Ovary (tissue), 9 donors: ENCODE measurements around the gene CACNA1F. TPM values are rescaled to one million over a fixed set of nuclear protein-coding genes. Genes with fewer than 3 reads are reported as not detected.

Experiments
- DNase-seq, 5 donors: peaks; one replicate each; pipeline ENCODE4 v3.0.0-alpha.2; 2019 to 2020
- H3K27ac ChIP-seq, 2 donors: fragments of 200-600 bp; one replicate each; pipeline versions ENCODE4 v1.5.1 to v1.8.0; 2019 to 2022
- H3K27me3 ChIP-seq: fragments of 200-600 bp; one replicate; pipeline ENCODE4 v1.8.0; 2022
- H3K36me3 ChIP-seq: fragments of 200-600 bp; sonication (generic); one replicate; pipeline ENCODE4 v1.5.1; 2019
- H3K4me1 ChIP-seq: one replicate; pipeline ENCODE4 v1.8.1; 2013; ENCODE audit warnings: mild to moderate bottlenecking, moderate library complexity; ENCODE audit not compliant: insufficient read depth
- H3K4me3 ChIP-seq: fragments of 200-600 bp; sonication (generic); one replicate; pipeline ENCODE4 v1.5.1; 2017
- H3K9me3 ChIP-seq, 2 donors: fragments of 200-600 bp in 1 of 2; sonication (generic) in 1 of 2; one replicate each; pipeline versions ENCODE4 v1.5.1 to v1.8.1; 2013 to 2019; ENCODE audit warnings: mild to moderate bottlenecking in 1 of 2, moderate library complexity in 1 of 2
- EP300 ChIP-seq: sonication (generic); formaldehyde crosslinking; IDR thresholded peaks from one replicate; pipeline ENCODE4 v1.6.1; 2017; ENCODE audit warnings: antibody characterized with exemption
- POLR2A ChIP-seq: fragments of 450-650 bp; IDR thresholded peaks from one replicate; pipeline ENCODE4 v1.6.1; 2017; ENCODE audit warnings: antibody characterized with exemption, mild to moderate bottlenecking, moderate library complexity
- WGBS, 3 donors: extraction: QIAGEN DNeasy Blood & Tissue Kit in 1 of 3; methylation state at CpG; one replicate each; pipeline versions ENCODE4 v1.1.5 to v1.1.7; 2013 to 2017; 5-methylcytosine and 5-hydroxymethylcytosine counted together
- intact Hi-C, 4 donors: fragments of 100-400 bp; cut with DNase I; formaldehyde crosslinking; loops; one replicate each; pipeline versions ENCODE4 v1.11.0 to v1.15.1; 2022 to 2023
- polyA plus RNA-seq, 2 donors: library from polyadenylated mRNA; stranded (reverse); fragments of 200-250 nt in 1 of 2; fragments of 350-450 nt in 1 of 2; fragmentation: Illumina TruSeq in 1 of 2; extraction: RNeasy Lipid Tissue Mini Kit (QIAGEN cat#74804) in 1 of 2; gene quantifications; one replicate each; pipeline ENCODE4 v1.2.3, GENCODE V29; 2013 to 2014
- total RNA-seq, 7 donors: library from RNA; depleted of rRNA in 2 of 7; stranded (reverse); fragments of >200 nt in 2 of 7; fragmentation: NEBNext Ultra II Directional in 3 of 7; extraction: Animal tissue kit (Norgen Biotek cat#: 25700) in 3 of 7; gene quantifications; one replicate each; pipeline versions ENCODE4 v1.1.0 to v1.2.4, GENCODE V29; 2016 to 2023
- TF ChIP-seq, protein P1 (sequence below), 3 donors: fragments of 450-650 bp in 2 of 3; fragments of 200-600 bp in 1 of 3; IDR thresholded peaks; one replicate each; pipeline versions ENCODE4 v1.5.1 to v1.8.0; 2016 to 2022; ENCODE audit warnings: antibody characterized with exemption in 3 of 3, mild to moderate bottlenecking in 1 of 3
- donor health status: DM: no; HTN: no; CAD: no; lungs with moderate emphysema.
- donor health status: DM: no; HTN: no; CAD: no.
- donor health status: Bipolar disorder and iron deficiency.
- donor health status: DM: yes; HTN: yes; CAD: no.
- donor health status: DM: no; HTN: no; CAD: no.
- donor health status: DM: yes; HTN: yes; CAD: no.

CACNA1F gene
- total and polyA plus RNA-seq, 9 donors = 0.02 to 0.32 (median 0.15) TPM; not detected in 2

GRCh38 chrX:49188468-49189076 lies 44.6 kb downstream of the CACNA1F start:
- no peaks in the 10 kb centered on the region for H3K4me1 ChIP-seq
- intact Hi-C loops = no loop called here
- no peak overlapping the region for H3K27ac ChIP-seq
- no peak for DNase-seq
- no peaks in the 10 kb centered on the region for H3K9me3 ChIP-seq
- no peak overlapping the region for H3K4me3 ChIP-seq
- TF ChIP-seq POLR2A (no peak), EP300 (no peak)
- TF ChIP-seq, protein P1, sequence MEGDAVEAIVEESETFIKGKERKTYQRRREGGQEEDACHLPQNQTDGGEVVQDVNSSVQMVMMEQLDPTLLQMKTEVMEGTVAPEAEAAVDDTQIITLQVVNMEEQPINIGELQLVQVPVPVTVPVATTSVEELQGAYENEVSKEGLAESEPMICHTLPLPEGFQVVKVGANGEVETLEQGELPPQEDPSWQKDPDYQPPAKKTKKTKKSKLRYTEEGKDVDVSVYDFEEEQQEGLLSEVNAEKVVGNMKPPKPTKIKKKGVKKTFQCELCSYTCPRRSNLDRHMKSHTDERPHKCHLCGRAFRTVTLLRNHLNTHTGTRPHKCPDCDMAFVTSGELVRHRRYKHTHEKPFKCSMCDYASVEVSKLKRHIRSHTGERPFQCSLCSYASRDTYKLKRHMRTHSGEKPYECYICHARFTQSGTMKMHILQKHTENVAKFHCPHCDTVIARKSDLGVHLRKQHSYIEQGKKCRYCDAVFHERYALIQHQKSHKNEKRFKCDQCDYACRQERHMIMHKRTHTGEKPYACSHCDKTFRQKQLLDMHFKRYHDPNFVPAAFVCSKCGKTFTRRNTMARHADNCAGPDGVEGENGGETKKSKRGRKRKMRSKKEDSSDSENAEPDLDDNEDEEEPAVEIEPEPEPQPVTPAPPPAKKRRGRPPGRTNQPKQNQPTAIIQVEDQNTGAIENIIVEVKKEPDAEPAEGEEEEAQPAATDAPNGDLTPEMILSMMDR (IDR thresholded peaks at IDR 0.05) = no peak
- H3K27me3 ChIP-seq = no peaks in the 10 kb centered on the region
- H3K36me3 ChIP-seq = no peaks in the 10 kb centered on the region
- WGBS, 3 donors = 57 to 62% (median 59%) methylated on average over 8 of the region's 8 CpGs

- no peak overlapping the region for H3K27ac ChIP-seq
- TF ChIP-seq, protein P1 (IDR thresholded peaks at IDR 0.05) = no peak
- TF ChIP-seq POLR2A (no peak), EP300 (no peak)
- 71 to 82% (median 73%) methylated on average over 10 of the region's 10 CpGs for WGBS, 3 donors
Measured at GRCh38 chrX:49187526-49187925, 45.6 kb downstream of the CACNA1F start.

GRCh38 chrX:49187028-49187394 lies 46.1 kb downstream of the CACNA1F start:
- intact Hi-C loops = no loop called here
- Histone ChIP-seq H3K4me1 (no peaks in the 10 kb centered on the region), H3K27ac (peak overlapping the region in 1 of 2 donors; percentile 81), H3K27me3 (no peaks in the 10 kb centered on the region), H3K36me3 (no peaks in the 10 kb centered on the region), H3K4me3 (no peak overlapping the region), H3K9me3 (no peaks in the 10 kb centered on the region)
- TF ChIP-seq EP300 = no peak
- TF ChIP-seq POLR2A = no peak
- TF ChIP-seq, protein P1 (IDR thresholded peaks at IDR 0.05) = no peak
- 64 to 72% (median 69%) methylated on average over 15 of the region's 15 CpGs for WGBS, 3 donors
- no peak for DNase-seq

More at GRCh38 chrX:49187526-49187925, 45.6 kb downstream of the CACNA1F start:
- no peaks in the 10 kb centered on the region for H3K9me3 ChIP-seq
- no peaks in the 10 kb centered on the region for H3K27me3 ChIP-seq
- no peaks in the 10 kb centered on the region for H3K36me3 ChIP-seq
- intact Hi-C loops = no loop called here
- no peaks in the 10 kb centered on the region for H3K4me1 ChIP-seq
- no peak overlapping the region for H3K4me3 ChIP-seq
- DNase-seq = no peak

DNA sequence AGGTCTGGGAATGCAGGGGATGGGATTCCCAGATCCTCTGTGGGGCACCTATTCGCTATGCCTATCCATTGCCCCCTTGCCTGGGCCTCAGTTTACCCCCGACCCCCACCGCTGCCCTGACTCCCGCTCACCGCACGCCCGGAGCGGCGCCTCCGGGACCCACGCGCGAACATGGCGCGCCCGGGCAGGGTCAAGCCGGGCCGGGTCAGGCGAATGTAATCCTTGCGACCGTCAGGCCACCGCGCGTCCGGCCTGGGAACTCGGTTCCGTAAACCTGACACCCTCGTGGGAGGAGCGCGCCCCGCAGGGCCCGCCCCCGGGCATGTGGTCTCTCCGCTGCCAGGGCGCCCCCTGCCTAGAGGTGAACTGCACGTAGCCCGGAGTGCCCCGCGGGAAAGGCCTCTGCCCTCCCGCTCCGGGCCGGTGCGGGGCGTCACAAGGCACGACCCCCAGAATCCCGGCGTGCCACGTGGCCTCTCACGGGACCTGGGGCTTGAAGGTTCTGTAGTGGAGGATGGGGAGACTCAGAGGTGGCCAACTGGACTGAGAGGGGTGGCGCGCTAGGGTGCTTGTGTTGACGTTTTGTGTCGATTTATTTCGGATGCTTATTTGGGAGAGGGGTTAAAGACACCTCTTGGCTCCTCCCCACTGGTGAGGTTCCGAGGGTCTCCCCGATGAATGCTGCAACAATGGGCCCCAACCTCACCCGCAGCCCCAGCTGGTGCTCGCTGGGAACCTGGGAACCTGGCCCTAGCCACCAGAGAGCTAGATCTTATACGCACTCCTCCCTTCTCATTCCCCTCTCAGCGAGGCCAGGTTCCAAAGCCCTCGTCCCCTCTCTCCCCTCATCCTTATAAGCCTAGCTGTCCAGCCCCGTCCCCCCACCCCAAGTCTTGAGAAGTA lies 46.8 kb downstream of the CACNA1F start, which contains the start of gene PRICKLE3:
Gene PRICKLE3, minus strand, starts transcription at position 249 of the 903 bp plus-strand sequence. Its CDS starts 76 bp downstream, at position 173.
- Histone ChIP-seq H3K27me3 (no peaks in the 10 kb centered on the region), H3K27ac (peak within 1 kb of the TSS; percentile 81 to 83), H3K4me3 (peak within 1 kb of the TSS; percentile 41), H3K9me3 (no peaks in the 10 kb centered on the region), H3K36me3 (no peaks in the 10 kb centered on the region), H3K4me1 (no peaks in the 10 kb centered on the region)
- intact Hi-C loops = no loop called here
- peak; percentile 81 to 87 (median 84) for DNase-seq
- TF ChIP-seq POLR2A (peak; percentile 37), EP300 (no peak)
- TF ChIP-seq, protein P1 (IDR thresholded peaks at IDR 0.05) = peak in 2 of 3 donors; percentile 9 to 28
- 44 to 48% (median 47%) methylated on average over 54 to 62 of the region's 62 CpGs for WGBS, 3 donors
